Retinal pigment epithelial cell (primary cell): ENCODE data around the gene METTL4.
"Not testable (repeated sequence)": the region's sequence is repeated elsewhere in the genome, so short reads cannot be mapped to it uniquely, and the experiment has no call there.

ENCODE experiments used
- DNase-seq: peaks from one replicate; pipeline ENCODE4 v3.0.0-alpha.2; 2010; ENCODE audit warnings: low read depth
- H3K4me3 ChIP-seq: 2 replicates; pipeline ENCODE4 v1.5.1; 2011; ENCODE audit warnings: mild to moderate bottlenecking, low read length, control low read depth, moderate library complexity
- TF ChIP-seq, protein P1 (sequence below): conservative IDR thresholded peaks from 2 replicates; pipeline ENCODE4 v1.5.1; 2011; ENCODE audit warnings: low read depth, low read length, control low read depth, inconsistent platforms

Gene METTL4

DNA sequence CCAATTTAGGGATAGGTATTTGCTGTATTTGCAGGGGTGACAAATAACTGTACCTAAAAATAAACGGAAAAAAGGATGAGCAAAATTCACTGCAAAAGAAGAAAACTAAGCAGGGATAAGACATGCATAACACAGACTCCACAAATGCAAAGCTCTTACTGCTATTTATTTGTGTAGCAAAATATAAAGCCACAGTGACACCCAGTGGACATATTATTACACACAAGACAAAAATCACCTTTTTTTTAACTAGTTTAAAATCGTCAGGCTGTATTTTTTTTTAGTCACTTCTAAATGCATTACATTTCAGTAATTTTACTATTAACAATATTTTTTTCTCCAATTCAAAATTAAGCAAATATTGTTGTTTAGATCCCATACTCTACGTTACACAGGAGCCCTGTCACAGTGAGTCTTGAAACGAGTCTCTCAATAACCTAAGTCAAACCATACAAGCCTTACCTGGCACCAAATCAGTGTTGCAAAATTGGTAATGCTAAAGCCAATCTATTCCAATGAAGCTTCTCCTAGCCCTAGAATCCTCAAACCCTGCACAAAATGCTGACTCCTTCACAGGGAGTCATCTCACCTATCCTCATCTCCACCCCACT lies 23.7 kb downstream of the METTL4 start:
- no peak for DNase-seq
- no peak overlapping the region for H3K4me3 ChIP-seq
- TF ChIP-seq, protein P1, sequence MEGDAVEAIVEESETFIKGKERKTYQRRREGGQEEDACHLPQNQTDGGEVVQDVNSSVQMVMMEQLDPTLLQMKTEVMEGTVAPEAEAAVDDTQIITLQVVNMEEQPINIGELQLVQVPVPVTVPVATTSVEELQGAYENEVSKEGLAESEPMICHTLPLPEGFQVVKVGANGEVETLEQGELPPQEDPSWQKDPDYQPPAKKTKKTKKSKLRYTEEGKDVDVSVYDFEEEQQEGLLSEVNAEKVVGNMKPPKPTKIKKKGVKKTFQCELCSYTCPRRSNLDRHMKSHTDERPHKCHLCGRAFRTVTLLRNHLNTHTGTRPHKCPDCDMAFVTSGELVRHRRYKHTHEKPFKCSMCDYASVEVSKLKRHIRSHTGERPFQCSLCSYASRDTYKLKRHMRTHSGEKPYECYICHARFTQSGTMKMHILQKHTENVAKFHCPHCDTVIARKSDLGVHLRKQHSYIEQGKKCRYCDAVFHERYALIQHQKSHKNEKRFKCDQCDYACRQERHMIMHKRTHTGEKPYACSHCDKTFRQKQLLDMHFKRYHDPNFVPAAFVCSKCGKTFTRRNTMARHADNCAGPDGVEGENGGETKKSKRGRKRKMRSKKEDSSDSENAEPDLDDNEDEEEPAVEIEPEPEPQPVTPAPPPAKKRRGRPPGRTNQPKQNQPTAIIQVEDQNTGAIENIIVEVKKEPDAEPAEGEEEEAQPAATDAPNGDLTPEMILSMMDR: peak; percentile 35

DNA sequence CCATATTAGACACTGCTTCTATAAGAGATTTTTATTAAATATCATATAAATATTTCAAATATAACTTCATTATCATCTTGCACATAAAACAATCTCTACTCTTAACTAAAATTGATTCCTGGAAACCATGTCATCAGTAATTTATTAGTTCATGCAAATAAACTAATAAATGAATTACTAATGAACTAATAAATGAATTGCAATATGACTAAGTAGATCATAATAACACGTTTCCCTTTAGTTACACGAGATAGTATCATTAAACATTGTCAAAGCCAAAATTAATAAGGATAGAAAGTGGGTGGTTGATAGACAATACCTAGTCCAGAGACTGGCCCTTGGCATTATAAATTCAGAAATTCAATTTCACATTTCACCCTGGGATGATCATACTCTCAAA lies 26.1 kb downstream of the METTL4 start:
- TF ChIP-seq, protein P1: no peak
- H3K4me3 ChIP-seq: no peak overlapping the region
- DNase-seq: no peak

DNA sequence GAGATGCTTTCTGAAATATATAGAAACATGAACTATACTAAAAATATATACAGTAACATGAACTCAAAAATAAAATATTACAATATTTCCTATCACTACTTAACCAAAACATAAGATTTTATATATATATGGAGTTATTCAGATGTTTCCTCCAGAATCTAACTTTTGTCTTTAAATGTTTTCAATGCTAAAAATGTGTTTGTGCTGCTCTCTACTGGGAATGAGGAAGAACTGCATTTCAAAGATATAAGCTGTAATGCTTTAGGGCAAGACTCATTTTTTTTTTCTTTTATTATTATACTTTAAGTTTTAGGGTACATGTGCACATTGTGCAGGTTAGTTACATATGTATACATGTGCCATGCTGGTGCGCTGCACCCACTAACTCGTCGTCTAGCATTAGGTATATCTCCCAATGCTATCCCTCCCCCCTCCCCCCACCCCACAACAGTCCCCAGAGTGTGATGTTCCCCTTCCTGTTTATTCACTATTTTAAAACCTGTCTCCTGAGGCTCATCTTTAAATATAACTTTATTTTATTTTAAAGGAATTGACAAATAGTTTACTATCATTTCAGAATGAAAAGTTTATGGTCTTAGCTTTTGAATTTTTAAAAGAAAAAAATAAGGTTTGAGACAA lies 29.3 kb downstream of the METTL4 start:
- not testable (repeated sequence) for DNase-seq, H3K4me3 ChIP-seq
- TF ChIP-seq, protein P1: peak; percentile 58

DNA sequence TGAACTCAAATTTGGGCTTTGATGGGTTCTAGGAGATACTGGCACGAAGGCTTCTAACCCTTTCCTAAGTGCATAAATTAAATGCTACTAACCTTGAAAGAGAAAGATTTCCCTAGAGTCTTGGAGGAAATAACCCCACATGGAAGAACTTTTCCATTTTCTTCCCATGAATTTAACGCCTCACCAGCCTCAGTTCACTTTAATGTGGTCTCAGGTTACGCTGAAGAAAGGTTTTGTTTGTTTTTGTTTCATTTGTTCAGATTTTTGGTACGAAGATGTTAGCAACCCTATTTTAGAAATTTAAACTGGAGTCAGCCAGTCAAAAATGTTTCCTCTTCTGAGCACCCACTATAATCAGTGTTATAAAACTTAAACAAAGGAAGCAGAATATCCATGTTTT lies 30.7 kb downstream of the METTL4 start:
- TF ChIP-seq, protein P1: no peak
- H3K4me3 ChIP-seq: no peak overlapping the region
- no peak for DNase-seq

DNA sequence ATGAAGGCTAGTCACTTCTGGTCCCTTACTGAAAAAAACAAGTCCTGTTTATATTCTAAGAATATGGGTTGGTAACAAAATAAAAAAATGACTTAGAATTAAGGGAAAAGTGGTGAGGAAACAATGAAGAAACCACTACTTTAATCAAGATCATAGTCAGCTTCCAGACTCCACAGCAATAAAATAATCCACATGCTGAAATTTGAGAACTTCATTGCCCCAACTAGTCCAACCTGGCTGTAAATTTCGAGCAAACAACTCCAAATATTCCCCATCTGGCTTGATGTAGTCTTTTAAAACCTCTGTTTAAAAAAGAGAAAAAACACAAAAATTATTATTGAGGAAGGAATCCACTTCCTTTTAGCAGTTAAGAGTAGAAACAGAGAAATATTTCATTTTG lies 32.5 kb downstream of the METTL4 start:
- DNase-seq: no peak
- no peak overlapping the region for H3K4me3 ChIP-seq
- TF ChIP-seq, protein P1: no peak

DNA sequence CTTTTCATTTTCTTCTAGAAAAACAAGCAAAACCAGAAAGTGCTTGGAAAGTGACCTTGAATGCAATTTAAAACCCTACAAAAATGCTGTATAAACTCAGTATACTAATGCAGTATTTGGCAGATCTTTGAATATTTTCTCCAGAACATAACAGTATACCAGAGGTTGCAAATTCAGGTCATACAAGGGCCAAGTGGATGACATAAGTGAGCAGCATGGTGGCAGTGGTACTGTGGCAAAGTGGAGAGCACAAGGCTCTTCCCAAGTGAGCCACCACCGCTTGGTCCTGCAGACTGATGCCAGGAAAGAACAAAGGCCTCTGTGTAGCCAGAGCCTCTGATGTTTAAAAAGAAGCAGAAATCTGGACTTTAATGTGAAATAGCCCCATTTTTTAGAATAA lies 33.1 kb downstream of the METTL4 start:
- no peak for DNase-seq
- TF ChIP-seq, protein P1: no peak
- no peak overlapping the region for H3K4me3 ChIP-seq

DNA sequence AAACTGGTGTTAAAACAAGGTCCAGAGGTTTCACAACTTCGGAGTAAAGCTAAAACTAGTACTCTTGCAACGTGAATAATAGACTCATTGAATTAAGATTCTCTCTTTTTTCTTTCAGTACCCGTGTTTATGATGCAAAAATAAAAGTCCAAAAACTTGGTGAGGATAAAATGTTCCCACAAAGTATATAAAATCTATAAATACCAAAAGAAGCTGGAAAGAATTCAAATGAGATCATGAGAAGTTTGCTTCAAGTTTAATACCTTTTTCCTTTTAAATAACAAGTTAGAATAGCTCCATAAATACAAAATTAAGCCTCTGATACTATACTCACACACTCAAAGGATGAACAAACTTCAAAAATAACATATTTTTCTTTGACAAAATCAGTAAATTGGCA lies 34.0 kb downstream of the METTL4 start:
- no peak for DNase-seq
- H3K4me3 ChIP-seq: no peak overlapping the region
- TF ChIP-seq, protein P1: no peak
